HT1080 (cell line): ENCODE data around the gene KCTD5. TPM values are rescaled to one million over a fixed set of nuclear protein-coding genes. Genes with fewer than 3 reads are reported as not detected.
"Not testable (repeated sequence)": the region's sequence is repeated elsewhere in the genome, so short reads cannot be mapped to it uniquely, and the experiment has no call there.

ENCODE experiments used
- DNase-seq: peaks from one replicate; pipeline ENCODE4 v3.0.0-alpha.2; 2015; ENCODE audit warnings: low read depth
- polyA plus RNA-seq, 2 experiments: library from polyadenylated mRNA; depleted of rRNA; stranded (reverse); fragments of >200 nt; gene quantifications; 2 replicates each; pipeline ENCODE4 v1.2.3, GENCODE V29; 2015
- total RNA-seq: library from RNA; depleted of rRNA; stranded (reverse); fragments of >200 nt; shearing (Covaris generic); gene quantifications from 2 replicates; pipeline ENCODE4 v1.2.3, GENCODE V29; 2014; rRNA removed

Gene KCTD5, protein sequence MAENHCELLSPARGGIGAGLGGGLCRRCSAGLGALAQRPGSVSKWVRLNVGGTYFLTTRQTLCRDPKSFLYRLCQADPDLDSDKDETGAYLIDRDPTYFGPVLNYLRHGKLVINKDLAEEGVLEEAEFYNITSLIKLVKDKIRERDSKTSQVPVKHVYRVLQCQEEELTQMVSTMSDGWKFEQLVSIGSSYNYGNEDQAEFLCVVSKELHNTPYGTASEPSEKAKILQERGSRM
- total RNA-seq = 45.4 and 61.4 TPM in 2 replicates
- 36.9 and 41.4 TPM in 2 replicates for polyA plus RNA-seq (2015; cell fraction: cytosol; rRNA removed)
- polyA plus RNA-seq (2015; cell fraction: nucleus; rRNA removed) = 25.2 and 29.6 TPM in 2 replicates

DNA sequence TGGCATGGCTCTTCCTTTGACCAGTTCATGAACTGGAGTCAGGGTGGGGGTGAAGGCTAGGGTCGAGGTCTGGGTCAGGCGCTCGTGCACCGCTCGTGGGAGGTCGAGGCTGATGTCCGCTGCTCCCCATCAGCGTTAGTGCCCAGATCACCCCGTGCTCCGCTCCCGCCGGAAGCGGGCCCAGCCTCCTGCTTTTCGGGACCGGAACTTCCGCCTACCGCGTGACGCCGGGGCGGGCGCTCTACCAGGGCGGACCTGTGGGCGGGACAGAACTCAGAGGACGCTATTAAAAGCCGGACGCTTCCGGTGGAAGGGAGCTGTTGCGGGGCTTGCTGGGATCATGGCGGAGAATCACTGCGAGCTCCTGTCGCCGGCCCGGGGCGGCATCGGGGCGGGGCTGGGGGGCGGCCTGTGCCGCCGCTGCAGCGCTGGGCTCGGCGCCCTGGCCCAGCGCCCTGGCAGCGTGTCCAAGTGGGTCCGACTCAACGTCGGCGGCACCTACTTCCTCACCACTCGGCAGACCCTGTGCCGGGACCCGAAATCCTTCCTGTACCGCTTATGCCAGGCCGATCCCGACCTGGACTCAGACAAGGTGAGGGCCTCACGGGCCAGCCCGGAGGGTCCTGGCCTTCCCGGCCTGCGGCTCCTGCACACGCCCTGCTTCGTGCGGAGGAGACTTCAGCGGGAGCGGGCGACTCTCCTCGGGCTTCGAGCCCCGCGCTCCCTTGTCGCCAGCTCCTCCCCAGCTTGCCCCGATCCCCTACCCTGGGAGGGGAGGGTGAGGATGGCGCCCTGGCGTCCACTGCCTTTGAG lies at the start of gene KCTD5:
Gene KCTD5, plus strand, starts transcription at position 315 of the 813 bp plus-strand sequence. Its CDS starts 26 bp downstream, at position 341.
- peak; percentile 90 for DNase-seq

DNA sequence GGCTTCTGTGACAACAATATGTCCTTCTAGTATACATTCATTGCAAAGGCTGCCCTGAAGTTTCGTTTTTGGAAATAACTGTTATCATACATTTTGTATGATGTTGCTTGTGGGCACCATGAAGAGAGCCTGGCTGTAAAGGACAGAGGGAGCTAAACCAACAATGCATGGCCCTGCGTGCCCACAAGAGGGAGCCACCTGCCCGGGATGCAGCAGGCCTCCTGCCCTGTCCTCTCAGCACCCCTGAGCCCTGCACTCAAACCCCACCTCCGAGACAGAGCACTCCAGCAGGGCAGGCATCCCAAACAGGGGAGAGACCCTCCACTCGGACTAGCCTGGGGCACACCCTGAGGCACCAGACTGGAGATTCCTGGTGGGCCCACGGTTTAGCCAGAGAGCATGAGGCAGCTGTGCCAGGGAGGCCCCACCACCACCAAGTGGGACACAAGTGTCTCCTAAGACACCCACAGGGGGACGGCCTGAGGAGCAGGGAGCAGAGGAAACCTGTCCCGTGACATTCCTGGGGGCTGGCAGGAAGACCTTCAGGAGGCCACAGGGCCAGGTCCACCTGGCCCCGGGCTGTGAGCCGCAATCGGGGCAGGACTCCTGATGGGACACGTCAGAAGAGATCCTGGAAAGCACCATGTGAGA lies 43.1 kb upstream of the KCTD5 start:
- not testable (repeated sequence) for DNase-seq

DNA sequence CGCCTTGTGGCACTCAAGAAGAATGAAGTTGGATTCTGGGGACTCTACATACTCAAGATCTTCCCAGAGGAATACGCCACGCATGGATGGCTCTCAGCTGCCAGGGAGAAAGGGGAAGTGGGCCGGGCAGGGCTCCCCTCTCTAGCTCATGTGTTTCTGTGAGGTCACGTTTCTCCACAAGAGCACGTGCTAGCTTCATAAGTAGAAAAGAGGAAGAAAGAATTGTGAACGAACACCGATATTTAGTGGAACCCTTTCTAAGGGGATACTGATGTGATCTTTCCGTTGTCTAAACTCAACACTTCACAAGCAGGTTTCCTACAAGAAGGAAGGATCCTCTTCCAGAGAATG lies 42.6 kb upstream of the KCTD5 start:
- DNase-seq = not testable (repeated sequence)

DNA sequence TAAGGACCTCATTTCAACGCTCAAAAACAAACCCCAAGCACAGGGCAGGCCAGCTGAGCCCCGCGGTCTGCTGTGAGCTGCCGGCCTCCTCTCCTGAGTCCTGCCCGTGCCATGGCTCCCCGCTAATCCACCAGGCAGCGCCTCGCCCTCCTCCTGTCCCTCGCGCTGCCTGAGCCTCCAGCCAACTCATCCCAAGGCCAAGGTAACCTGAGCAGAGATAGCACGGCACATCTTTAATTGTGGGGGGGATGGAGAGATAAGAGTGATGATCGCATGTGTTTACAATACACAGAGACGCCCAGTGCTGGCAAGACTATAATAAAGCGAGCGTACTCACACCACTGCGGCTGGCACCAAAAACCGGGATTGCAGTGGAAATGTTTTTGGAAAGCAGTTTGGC lies 39.8 kb upstream of the KCTD5 start:
- not testable (repeated sequence) for DNase-seq

DNA sequence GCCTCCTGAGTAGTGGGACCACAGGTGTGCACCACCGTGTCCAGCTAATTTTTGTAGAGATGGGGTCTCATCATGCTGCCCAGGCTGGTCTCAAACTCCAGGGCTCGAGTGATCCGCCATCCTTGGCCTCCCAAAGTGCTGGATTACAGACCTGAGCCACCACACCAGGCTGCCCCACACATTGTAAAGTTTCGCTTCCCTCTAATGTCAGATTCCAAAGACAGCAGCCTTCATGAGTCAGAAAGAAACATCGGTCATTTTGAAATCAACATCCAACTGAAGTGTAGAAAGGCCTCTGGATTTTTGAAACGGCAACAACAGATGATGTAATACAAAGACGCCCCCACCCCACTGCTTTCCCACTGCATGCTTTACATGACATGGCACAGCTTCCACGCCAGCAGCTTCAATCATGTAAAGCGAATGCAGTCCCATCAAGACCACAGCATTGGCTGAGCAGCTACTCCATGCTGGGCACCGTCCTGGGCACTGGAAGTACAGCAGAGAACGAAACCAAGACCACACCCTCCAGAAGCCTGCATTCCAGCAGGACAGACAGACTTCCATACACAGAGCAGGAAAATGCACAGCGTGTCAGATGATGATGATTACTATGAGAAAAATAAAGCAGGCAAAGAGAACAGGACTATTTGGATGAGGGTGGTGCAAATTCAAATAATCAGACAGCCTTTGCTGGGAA lies 37.4 kb upstream of the KCTD5 start:
- DNase-seq = not testable (repeated sequence)

DNA sequence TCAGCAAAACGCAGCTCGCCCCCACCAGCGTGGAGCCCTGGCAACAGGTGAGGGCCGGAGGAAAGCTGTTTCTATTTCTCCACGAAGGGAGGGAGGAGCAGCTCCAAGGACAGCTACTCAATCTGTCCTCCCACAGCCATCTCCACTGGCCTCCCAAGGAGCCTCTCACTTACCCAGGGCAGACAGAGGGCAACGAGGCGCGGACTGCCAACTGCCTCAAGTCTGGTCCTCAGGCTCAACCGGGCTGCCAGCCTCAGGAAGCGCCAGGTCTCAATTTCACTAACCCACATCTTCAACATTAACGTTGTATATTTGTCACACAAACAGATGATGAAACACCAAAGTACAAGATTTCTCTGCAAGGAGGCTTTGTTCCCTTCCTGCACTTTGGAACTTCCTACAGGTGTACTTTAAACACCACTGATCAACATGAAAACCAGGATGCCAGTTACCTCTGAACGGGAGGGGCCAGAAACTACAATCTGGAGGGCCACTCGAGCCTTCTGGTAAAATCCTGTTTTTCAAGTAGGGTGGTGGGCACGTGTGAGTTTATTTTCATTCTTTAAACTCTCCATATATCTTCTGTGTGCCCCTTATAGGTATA lies 31.0 kb upstream of the KCTD5 start:
- DNase-seq = not testable (repeated sequence)

DNA sequence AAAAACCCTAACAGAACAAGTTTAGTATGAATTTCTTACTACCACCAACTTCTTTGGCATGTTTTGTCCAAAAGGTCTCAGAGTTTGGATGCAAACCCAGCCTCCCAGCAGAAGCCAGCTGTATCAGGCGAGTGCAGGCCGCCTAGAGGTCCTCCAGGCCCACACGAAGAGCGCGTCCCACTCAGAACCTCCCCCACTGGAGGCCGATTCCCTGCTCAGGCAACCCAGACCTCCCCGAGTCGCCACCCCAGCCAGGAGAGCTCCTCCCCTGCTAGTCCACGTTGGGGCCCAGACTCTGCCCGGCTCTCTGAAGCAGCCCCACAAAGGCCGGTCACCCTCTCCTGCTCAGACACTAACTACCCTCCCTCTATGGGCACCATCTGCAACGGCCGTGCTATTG lies 28.4 kb upstream of the KCTD5 start:
- DNase-seq = not testable (repeated sequence)

DNA sequence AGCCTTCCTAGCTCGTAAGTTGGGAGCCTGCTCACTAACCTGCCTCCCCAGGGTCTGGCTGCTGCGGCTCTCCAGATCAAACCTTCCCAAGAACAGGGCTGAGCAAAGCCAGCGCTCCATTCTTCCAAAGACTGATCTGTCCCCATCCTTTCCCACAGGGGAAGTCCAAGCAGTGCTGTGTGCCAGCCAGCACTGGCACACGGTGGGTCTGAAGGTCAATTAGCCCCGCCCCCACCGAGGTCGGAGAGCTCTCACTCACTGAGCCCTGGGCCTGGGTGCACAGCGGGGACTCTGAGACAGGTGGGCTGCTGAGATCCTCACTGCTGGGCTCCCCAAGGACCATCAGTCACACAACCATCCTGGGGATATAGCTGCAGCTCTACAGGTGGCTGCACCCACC lies 27.4 kb upstream of the KCTD5 start:
- not testable (repeated sequence) for DNase-seq

DNA sequence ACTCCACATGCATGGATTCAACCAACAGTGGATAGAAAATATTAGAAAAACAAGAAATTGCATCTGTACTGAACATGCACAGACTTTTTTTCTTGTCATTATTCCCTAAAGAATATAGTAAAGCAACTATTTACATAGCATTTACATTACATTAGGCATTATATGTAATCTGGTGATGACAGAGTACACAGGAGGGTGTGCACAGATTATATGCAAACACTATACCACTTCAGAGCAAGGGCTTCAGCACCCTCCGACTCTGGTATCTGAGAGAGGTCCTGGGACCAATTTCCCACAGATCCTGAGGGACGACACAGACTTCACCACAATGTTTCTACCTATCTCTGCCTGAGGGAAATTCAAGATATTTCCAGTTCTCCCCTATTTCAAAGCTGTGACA lies 25.3 kb upstream of the KCTD5 start:
- DNase-seq = no peak

DNA sequence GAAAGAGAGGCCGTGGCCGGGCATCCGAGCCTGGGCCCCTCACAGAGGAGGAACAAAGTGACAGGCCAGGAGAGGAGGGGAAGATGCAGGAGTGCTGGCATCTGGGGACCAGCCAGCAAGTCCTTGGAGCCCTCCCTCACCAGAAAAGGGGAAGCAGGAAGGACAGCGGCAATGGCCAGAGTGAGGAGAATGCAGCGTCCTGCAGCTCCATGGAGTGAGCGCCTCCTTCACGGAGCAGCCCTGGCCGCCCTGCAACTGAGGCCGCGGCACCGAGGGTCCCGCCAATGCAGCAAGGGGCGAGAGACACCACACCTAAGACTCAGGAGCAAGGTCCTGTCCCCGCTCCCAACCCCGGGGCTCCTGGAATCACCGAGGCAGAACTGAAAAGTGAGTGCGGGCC lies 24.5 kb upstream of the KCTD5 start:
- DNase-seq = not testable (repeated sequence)

DNA sequence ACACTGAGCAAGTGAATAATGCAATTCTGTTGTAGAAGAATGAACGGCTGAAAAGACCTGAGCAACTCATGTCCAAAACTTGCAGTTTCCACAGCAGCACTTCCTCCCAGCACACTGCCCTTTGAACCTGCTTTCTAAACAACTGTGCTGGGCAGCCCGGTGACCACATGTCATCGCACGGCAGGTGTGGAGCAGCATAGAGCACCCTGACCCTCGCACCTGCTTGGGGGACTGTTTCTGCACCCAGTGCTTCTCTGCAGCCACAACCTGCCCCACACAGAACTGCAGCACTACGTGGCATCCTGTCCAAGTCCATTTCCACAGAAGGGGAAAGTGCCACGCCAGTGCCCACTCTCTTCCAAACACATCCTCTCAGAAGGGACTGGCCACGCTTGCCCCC lies 22.8 kb upstream of the KCTD5 start:
- DNase-seq = not testable (repeated sequence)

DNA sequence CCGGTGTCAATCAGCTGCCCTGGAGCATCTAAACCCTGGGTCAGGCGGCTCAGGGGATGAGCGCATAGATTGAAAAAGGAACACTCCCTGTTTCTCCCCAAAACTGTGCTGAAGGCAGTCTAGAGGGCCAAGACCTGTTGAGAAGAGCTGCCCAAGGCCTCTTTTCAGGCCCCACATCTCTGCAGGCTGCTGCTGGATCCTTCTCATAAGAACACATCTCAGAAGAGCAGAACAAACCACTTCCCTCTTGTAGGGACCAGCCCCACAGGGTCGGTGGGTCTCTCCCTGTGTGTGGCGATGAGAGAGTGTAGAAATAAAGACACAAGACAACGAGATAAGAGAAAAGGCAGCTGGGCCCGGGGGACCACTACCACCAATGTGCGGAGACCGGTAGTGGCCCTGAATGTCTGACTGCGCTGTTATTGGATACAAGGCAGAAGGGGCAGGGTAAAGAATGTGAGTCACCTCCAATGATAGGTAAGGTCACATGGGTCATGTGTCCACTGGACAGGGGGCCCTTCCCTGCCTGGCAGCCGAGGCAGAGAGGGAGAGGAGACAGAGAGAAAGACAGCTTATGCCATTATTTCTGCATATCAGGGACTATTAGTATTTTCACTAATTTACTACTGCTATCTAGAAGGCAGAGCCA lies 22.2 kb upstream of the KCTD5 start:
- not testable (repeated sequence) for DNase-seq

DNA sequence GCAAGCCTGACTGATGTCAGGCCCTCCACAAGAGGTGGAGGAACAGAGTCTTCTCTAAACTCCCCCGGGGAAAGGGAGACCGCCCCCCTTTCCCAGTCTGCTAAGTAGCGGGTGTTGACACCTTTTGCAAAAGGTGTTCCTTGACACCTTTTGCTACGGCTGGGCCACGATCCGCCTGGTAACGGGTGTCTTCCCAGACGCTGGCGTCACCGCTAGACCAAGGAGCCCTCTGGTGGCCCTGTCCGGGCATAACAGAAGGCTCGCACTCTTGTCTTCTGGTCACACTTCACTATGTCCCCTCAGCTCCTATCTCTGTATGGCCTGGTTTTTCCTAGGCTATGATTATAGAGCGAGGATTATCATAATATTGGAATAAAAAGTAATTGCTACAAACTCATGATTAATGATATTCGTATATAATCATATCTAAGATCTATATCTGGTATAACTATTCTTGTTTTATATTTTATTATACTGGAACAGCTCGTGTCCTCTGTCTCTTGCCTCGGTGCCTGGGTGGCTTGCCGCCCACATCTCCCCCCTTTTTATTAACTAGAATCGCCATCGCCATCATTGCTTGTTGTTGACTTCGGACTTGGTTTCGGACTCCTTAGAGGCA lies 21.5 kb upstream of the KCTD5 start:
- DNase-seq = peak; percentile 13

DNA sequence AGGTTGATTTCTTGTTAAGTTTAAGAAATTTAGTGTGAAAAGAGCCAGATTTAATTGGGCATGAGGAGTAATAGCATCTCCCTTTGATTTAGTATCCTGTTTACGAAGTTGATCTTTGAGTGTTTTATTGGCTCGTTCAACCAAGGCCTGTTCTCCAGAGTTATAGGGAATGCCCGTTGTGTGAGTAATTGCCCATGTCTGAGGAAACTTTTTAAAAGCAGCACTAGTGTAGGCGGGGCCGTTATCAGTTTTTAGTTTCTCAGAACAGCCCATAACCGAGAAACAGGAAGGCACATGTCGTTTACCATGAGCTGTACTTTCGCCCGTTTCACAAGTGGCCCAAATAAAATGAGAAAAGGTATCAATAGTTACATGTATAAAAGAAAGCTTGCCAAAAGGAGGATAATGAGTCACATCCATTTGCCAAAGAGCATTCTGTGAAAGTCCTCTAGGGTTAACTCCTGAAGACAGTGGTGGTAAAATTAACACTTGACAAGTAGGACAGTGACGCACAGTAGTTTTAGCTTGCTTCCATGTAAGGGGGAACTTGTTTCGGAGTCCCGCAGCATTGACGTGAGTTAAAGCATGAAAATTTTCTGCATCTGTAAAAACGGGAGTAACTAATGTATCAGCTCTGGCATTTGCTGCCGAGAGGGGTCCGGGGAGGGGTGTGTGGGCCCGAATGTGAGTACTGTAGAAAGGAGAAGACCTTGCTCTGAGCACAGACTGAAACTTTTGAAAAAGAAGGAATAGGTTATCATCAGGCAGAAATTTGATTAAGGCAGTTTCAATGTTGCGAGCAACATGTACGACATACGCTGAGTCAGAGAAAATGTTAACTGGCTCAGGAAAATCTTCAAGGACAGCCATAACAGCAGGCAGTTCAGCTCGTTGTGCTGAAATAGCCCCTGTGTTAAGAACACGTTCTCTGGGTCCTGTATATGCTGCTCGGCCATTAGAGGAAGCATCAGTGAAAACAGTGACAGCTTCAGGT lies 18.5 kb upstream of the KCTD5 start:
- DNase-seq = no peak

DNA sequence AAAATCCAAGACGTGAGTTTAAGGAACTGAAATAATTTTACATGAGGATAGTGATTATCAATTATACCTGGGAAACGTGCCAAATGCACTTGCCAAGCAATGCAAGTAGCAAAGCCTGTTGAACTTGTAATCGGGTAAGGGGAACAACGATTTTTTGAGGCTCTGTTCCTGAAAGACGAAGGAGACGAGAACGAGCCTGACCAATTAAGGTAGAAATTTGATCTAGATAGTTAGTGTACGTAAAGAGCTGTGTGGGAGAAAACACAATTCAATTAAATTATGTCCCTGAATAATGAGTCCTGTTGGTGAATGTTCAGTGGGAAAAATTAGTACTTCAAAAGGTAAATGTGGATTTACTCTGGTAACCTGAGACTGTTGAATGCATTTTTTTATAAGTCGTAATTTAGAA lies 17.7 kb upstream of the KCTD5 start:
- no peak for DNase-seq

DNA sequence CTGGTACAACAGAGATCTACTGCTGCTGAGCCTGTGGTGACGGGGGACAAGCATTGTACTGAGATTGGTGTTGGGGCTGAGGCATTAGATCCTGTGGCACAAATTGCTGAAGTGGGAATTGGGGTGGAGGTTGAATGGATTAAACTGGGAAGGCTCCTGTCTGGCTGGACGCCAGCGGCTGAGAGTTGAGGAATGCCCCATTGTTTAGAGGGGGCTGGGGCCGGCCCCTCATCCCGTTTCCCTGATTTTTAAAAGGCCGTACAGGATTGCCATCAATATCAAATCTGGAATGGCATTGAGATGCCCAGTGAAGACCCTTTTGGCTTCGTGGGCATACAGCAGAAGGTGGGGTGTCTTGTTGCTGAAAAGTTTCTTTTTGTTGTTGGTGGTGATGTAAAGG lies 15.7 kb upstream of the KCTD5 start:
- not testable (repeated sequence) for DNase-seq

DNA sequence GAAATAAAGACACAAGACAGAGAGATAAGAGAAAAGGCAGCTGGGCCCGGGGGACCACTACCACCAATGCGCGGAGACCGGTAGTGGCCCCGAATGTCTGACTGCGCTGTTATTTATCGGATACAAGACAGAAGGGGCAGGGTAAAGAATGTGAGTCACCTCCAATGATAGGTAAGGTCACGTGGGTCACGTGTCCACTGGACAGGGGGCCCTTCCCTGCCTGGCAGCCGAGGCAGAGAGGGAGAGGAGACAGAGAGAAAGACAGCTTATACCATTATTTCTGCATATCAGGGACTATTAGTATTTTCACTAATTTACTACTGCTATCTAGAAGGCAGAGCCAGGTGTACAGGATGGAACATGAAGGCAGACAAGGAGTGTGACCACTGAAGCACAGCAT lies 12.7 kb upstream of the KCTD5 start:
- not testable (repeated sequence) for DNase-seq

DNA sequence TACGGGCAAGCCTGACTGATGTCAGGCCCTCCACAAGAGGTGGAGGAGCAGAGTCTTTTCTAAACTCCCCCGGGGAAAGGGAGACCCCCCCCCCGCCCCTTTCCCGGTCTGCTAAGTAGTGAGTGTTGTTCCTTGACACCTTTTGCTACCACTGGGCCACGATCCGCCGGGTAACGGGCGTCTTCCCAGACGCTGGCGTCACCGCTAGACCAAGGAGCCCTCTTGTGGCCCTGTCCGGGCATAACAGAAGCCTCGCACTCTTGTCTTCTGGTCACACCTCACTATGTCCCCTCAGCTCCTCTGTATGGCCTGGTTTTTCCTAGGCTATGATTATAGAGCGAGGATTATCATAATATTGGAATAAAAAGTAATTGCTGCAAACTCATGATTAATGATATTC lies 12.3 kb upstream of the KCTD5 start:
- peak; percentile 36 for DNase-seq

DNA sequence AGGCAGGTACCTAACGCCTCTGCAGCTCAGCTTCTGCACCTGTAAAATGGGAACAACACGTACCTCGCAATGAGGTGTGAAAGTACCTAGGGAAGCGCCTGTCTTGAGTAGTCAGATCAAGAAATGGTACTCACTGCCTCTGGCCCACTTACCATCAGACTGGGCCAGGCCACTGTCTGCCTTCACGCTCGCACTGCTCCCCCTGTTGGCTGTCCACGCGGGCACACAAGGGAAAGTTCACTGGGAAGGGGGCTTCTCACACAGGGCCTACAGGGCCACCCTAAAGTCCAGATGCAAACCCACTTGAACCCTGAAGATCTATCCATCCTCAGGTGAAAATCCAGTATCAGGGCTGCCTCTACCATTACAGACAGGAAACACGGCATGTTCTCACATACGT lies 11.1 kb upstream of the KCTD5 start:
- not testable (repeated sequence) for DNase-seq
